ENCODE measurements around the gene IVD.
A peak's percentile ranks its signal among the peaks of the same experiment; 100 is the strongest.

IVD gene

GRCh38 chr15:40388941-40389823 is 16.4 kb upstream of the IVD start:
- Mint-ChIP-seq H3K27me3 (ENCODE audit: low read depth) (no peaks in the 10 kb centered on the region), H3K4me3 (no peak overlapping the region), H3K36me3 (ENCODE audit: low read depth) (peaks cover 61% of the 10 kb centered on the region), H3K9me3 (no peaks in the 10 kb centered on the region), H3K4me1 (ENCODE audit: low read depth) (peaks cover 14% of the 10 kb centered on the region), H3K27ac (no peak overlapping the region)

- H3K4me3 Mint-ChIP-seq, result no peak overlapping the region
- H3K27me3 Mint-ChIP-seq (ENCODE audit: low read depth), result no peaks in the 10 kb centered on the region
- no peak overlapping the region for H3K27ac Mint-ChIP-seq
- peaks cover 59% of the 10 kb centered on the region for H3K36me3 Mint-ChIP-seq (ENCODE audit: low read depth)
- no peaks in the 10 kb centered on the region for H3K9me3 Mint-ChIP-seq
- H3K4me1 Mint-ChIP-seq (ENCODE audit: low read depth), result peaks cover 7% of the 10 kb centered on the region
Measured at GRCh38 chr15:40389824-40390595, 15.6 kb upstream of the IVD start.

- Mint-ChIP-seq H3K4me1 (ENCODE audit: low read depth) (peaks cover 14% of the 10 kb centered on the region), H3K4me3 (no peak overlapping the region), H3K27me3 (ENCODE audit: low read depth) (no peaks in the 10 kb centered on the region), H3K36me3 (ENCODE audit: low read depth) (peaks cover 46% of the 10 kb centered on the region), H3K27ac (no peak overlapping the region), H3K9me3 (no peaks in the 10 kb centered on the region)
Measured at GRCh38 chr15:40392986-40393948, 12.3 kb upstream of the IVD start.

- H3K27me3 Mint-ChIP-seq (ENCODE audit: low read depth), result no peaks in the 10 kb centered on the region
- no peaks in the 10 kb centered on the region for H3K9me3 Mint-ChIP-seq
- no peak overlapping the region for H3K27ac Mint-ChIP-seq
- H3K4me1 Mint-ChIP-seq (ENCODE audit: low read depth), result peaks cover 24% of the 10 kb centered on the region
- peak overlapping the region; percentile 65 for H3K4me3 Mint-ChIP-seq
- peaks cover 25% of the 10 kb centered on the region for H3K36me3 Mint-ChIP-seq (ENCODE audit: low read depth)
Measured at GRCh38 chr15:40397688-40398412, 7.7 kb upstream of the IVD start.

- Mint-ChIP-seq H3K27ac (peak overlapping the region; percentile 62), H3K27me3 (ENCODE audit: low read depth) (no peaks in the 10 kb centered on the region), H3K9me3 (no peaks in the 10 kb centered on the region), H3K4me3 (peak overlapping the region; percentile 65), H3K36me3 (ENCODE audit: low read depth) (peaks cover 20% of the 10 kb centered on the region), H3K4me1 (ENCODE audit: low read depth) (peaks cover 26% of the 10 kb centered on the region)
Measured at GRCh38 chr15:40398413-40398873, 7.2 kb upstream of the IVD start.

- no peaks in the 10 kb centered on the region for H3K9me3 Mint-ChIP-seq
- H3K4me1 Mint-ChIP-seq (ENCODE audit: low read depth), result peaks cover 31% of the 10 kb centered on the region
- H3K27ac Mint-ChIP-seq, result no peak overlapping the region
- H3K36me3 Mint-ChIP-seq (ENCODE audit: low read depth), result peaks cover 14% of the 10 kb centered on the region
- no peaks in the 10 kb centered on the region for H3K27me3 Mint-ChIP-seq (ENCODE audit: low read depth)
- H3K4me3 Mint-ChIP-seq, result no peak overlapping the region
Measured at GRCh38 chr15:40399370-40399769, 6.2 kb upstream of the IVD start.

- H3K27me3 Mint-ChIP-seq (ENCODE audit: low read depth), result no peaks in the 10 kb centered on the region
- no peak overlapping the region for H3K4me3 Mint-ChIP-seq
- peaks cover 23% of the 10 kb centered on the region for H3K36me3 Mint-ChIP-seq (ENCODE audit: low read depth)
- peak overlapping the region; percentile 10 for H3K27ac Mint-ChIP-seq
- peaks cover 37% of the 10 kb centered on the region for H3K4me1 Mint-ChIP-seq (ENCODE audit: low read depth)
- no peaks in the 10 kb centered on the region for H3K9me3 Mint-ChIP-seq
Measured at GRCh38 chr15:40407330-40407990, 1.9 kb downstream of the IVD start.

GRCh38 chr15:40409366-40409765 is 3.8 kb downstream of the IVD start:
- Mint-ChIP-seq H3K9me3 (no peaks in the 10 kb centered on the region), H3K27me3 (ENCODE audit: low read depth) (no peaks in the 10 kb centered on the region), H3K27ac (no peak overlapping the region), H3K4me3 (no peak overlapping the region), H3K4me1 (ENCODE audit: low read depth) (peaks cover 31% of the 10 kb centered on the region), H3K36me3 (ENCODE audit: low read depth) (peaks cover 24% of the 10 kb centered on the region)

- H3K9me3 Mint-ChIP-seq, result no peaks in the 10 kb centered on the region
- no peak overlapping the region for H3K27ac Mint-ChIP-seq
- peaks cover 21% of the 10 kb centered on the region for H3K4me1 Mint-ChIP-seq (ENCODE audit: low read depth)
- H3K27me3 Mint-ChIP-seq (ENCODE audit: low read depth), result no peaks in the 10 kb centered on the region
- H3K36me3 Mint-ChIP-seq (ENCODE audit: low read depth), result peaks cover 24% of the 10 kb centered on the region
- no peak overlapping the region for H3K4me3 Mint-ChIP-seq
Measured at GRCh38 chr15:40410476-40410875, 4.9 kb downstream of the IVD start.

- Mint-ChIP-seq H3K27me3 (ENCODE audit: low read depth) (no peaks in the 10 kb centered on the region), H3K4me3 (no peak overlapping the region)
Measured at GRCh38 chr15:40412095-40412759, 6.6 kb downstream of the IVD start.

GRCh38 chr15:40413036-40413435 is 7.4 kb downstream of the IVD start:
- H3K4me3 Mint-ChIP-seq, result no peak overlapping the region
- H3K9me3 Mint-ChIP-seq, result no peaks in the 10 kb centered on the region

More at GRCh38 chr15:40412095-40412759, 6.6 kb downstream of the IVD start:
- Mint-ChIP-seq H3K27ac (no peak overlapping the region), H3K9me3 (no peaks in the 10 kb centered on the region), H3K36me3 (ENCODE audit: low read depth) (peaks cover 24% of the 10 kb centered on the region), H3K4me1 (ENCODE audit: low read depth) (peaks cover 19% of the 10 kb centered on the region)

GRCh38 chr15:40414816-40415215 is 9.2 kb downstream of the IVD start:
- H3K4me1 Mint-ChIP-seq (ENCODE audit: low read depth), result peaks cover 3% of the 10 kb centered on the region
- peaks cover 22% of the 10 kb centered on the region for H3K36me3 Mint-ChIP-seq (ENCODE audit: low read depth)
- no peaks in the 10 kb centered on the region for H3K27me3 Mint-ChIP-seq (ENCODE audit: low read depth)
- H3K27ac Mint-ChIP-seq, result no peak overlapping the region
- H3K9me3 Mint-ChIP-seq, result no peaks in the 10 kb centered on the region
- H3K4me3 Mint-ChIP-seq, result no peak overlapping the region

More at GRCh38 chr15:40413036-40413435, 7.4 kb downstream of the IVD start:
- no peaks in the 10 kb centered on the region for H3K27me3 Mint-ChIP-seq (ENCODE audit: low read depth)
- peaks cover 22% of the 10 kb centered on the region for H3K36me3 Mint-ChIP-seq (ENCODE audit: low read depth)
- no peak overlapping the region for H3K27ac Mint-ChIP-seq
- H3K4me1 Mint-ChIP-seq (ENCODE audit: low read depth), result peaks cover 11% of the 10 kb centered on the region

GRCh38 chr15:40415226-40415625 is 9.6 kb downstream of the IVD start:
- Mint-ChIP-seq H3K27me3 (ENCODE audit: low read depth) (no peaks in the 10 kb centered on the region), H3K4me3 (no peak overlapping the region), H3K27ac (no peak overlapping the region), H3K36me3 (ENCODE audit: low read depth) (peaks cover 21% of the 10 kb centered on the region), H3K4me1 (ENCODE audit: low read depth) (no peaks in the 10 kb centered on the region), H3K9me3 (no peaks in the 10 kb centered on the region)

Data from T-helper 1 cell treated with Interleukin-12 subunit alpha and Interleukin-12 subunit beta and Interleukin-4 antibody, amounts not matched to agents 30 μg/mL and 1 μg/mL, for 36 hours (primary cell).